ENCODE data around the gene MYT1.
A peak's percentile ranks its signal among the peaks of the same experiment; 100 is the strongest.

Gene MYT1

DNA sequence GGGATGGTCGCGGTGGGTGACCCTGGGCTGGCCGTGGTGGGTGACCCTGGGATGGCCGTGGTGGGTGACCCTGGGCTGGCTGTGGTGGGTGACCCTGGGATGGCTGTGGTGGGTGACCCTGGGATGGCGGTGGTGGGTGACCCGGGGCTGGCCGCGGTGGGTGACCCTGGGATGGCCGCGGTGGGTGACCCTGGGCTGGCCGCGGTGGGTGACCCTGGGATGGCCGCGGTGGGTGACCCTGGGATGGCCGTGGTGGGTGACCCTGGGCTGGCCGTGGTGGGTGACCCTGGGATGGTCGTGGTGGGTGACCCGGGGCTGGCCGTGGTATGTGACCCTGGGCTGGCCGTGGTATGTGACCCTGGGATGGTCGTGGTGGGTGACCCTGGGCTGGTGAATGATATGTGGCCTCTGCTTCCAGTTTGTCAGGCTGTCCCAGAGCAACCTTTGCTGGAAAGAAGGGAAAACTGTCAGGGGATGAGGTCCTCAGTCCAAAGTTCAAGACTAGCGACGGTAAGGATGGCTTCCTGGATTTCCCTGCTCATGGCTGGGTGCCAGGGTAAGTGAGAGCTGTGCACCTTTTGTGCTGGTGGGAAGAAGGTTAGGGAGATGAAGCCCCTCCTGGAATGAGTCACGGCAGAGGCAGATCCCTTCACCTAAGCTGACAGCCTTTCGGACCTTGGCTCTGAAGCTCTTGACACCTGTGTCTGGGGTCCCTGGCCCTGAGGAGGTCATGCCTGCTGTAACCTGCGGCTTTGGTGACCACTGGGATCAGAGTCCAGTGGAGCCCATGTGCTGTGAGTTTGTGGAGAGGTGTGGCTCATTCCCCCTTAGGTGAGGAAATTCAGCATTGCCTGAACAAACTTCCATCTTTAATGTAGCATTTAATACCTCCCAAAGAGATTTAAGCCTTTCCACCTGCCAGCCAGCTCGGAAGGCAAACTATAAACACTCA is 72.2 kb downstream of the MYT1 start:
- no peak for DNase-seq

DNA sequence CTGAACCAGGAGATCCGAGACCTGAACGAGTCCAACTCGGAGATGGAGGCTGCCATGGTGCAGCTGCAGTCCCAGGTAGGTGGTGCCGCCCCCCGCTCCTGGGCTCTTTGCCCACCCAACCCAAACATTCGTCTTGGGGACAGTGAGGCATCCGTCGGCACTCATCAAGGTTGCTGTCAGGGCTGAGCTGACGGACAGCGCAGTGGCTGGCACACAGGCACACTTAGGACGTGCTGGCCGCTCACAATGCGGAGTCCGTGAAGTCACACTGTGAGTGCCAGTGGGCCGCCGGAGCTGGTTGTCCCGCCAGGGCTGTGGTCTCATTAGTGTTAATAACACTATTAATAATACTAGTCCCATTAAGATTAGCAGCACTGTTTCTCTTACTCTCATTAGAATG is 73.1 kb downstream of the MYT1 start:
- DNase-seq = no peak

DNA sequence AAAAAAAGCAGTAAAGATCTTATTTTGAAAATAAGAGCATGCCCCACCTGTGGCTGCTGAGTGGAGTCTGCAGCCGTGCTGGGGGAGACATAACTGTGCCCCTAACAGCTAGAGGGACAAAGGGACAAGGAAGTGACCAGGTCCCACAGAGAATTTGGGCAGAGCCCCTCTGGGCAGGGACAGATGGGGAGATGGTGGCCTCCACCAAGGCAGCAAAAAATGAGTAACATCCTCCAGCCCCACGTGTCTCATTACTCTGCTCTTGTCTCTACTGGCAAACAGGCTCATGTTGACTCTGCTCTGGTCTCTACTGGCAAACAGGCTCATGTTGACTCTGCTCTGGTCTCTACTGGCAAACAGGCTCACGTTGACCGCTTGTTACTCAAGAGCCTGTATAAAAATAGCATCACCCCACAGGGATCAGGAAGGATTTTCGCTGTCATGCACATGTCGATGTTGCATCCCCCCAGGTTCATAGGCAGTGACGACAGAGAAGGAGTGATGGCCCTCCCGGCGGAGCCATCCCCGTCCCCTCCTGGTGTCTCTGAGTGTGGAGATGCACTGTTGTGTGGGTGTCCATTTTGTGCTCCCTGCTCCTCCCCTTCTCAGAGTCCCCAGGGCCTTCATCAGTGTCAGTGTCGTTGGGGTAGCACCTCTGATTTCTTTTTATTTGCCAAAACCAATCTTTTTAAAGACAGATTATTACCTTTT is 74.0 kb downstream of the MYT1 start:
- no peak for DNase-seq

DNA sequence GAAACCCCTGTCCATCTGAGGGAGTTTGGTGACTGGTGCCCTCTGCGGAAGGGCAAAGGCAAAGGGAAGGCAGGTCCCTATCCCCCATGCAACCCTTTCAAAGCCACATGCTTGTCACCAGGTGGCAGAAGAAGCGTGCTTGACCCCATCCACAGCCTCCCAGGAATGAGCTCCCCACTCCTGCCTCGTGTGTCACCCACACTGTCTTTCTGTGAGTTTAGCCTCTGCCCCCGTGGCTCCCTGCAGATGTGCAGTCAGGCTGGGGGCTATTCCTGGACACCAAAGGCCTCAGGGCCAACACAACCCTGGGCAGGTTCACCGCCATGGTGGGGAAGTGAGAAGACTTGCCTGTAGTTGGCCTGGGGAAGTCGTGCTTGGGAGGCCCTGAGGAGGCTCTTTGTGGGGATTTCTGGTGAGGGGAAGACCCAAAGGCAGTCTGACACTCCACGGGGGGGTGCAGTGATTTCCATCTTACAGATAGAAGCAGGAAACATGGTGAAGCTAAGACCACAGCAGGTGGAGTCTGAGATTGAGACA is 74.7 kb downstream of the MYT1 start:
- DNase-seq = no peak

DNA sequence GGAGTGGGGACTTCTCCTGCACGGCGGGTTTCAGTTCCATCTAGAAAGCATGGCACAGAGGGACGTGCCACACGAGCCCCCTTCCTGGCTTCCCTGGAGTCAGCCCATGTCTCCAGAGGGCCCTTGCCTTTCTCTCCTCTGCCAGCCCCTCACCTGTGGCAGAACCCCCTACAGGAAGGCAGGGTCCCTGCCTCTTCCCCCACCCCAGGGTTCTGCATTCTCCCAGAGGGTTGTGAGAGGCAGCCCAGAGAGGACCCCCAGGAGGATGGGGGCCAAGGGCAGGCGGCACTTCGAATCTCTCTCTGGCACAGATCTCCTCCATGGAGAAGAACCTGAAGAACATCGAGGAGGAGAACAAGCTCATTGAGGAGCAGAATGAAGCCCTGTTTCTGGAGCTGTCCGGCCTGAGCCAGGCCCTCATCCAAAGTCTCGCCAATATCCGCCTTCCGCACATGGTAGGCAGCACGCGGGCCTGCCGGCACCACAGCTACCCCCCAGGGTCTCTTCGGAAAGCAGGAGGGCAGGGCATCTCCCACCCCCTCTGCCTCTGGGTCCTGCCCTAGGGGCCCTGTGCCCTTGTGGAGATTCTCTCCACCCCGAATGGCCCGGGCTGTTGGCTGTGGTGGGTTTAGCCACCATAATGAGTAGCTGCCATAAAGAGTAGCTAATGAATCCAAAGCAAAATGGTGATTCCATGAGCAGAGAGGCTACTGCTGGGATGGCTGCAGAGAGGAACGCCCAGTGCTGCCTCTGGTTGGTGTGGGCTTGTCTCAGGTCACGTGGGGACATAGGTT is 75.4 kb downstream of the MYT1 start:
- DNase-seq = no peak

DNA sequence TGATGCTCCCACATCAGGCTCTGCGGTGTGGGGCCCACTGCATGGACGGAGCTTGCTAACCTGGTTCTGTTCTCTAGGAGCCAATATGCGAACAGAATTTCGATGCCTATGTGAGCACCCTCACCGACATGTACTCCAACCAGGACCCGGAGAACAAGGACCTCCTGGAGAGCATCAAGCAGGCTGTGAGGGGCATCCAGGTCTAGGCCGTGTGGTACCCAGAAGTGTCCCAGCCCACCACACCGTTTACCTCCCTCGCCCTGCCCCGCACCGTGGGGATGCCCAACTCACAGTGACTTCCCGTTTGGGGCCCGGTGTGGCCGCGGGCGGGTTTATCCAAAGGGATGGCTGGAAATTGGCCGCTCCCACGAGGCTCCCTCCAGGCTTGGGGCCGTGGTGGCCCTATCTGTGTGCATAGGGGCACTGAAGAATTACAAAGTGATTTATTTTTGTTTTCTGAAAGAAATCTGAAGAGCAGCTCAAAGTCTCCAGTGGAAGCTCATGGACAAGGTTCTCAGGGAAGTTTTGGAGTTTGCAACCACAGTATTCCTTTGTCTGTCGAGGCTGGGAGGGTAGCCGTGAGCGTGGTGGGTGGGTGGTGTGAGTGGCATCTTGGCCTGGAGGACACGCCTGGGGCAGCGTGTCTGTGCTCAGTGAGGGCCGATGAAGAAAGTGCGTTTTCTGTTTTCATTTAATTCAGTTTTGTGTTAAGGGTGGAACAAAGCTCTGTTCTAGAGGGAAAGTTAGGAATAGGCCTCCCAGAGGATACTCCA is 76.2 kb downstream of the MYT1 start:
- DNase-seq = no peak

DNA sequence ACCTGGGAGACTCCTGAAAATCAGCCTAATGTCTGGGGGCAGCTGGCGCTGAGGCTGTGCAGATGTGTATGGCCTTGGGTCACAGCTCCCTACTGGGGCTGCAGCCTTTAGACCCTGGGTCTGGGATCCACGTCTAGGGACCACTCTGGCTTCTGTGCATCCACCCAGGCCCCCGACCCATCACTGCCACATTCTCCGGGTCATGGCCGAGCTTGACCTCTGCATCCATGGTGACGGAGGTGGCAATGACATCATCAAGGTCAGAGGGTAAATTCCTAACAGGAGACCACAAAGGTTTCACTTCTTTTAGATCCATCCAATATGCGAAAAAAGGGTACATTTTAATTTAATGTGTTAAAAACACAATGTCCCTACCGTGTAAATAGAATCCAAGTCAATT is 76.8 kb downstream of the MYT1 start:
- DNase-seq = no peak

DNA sequence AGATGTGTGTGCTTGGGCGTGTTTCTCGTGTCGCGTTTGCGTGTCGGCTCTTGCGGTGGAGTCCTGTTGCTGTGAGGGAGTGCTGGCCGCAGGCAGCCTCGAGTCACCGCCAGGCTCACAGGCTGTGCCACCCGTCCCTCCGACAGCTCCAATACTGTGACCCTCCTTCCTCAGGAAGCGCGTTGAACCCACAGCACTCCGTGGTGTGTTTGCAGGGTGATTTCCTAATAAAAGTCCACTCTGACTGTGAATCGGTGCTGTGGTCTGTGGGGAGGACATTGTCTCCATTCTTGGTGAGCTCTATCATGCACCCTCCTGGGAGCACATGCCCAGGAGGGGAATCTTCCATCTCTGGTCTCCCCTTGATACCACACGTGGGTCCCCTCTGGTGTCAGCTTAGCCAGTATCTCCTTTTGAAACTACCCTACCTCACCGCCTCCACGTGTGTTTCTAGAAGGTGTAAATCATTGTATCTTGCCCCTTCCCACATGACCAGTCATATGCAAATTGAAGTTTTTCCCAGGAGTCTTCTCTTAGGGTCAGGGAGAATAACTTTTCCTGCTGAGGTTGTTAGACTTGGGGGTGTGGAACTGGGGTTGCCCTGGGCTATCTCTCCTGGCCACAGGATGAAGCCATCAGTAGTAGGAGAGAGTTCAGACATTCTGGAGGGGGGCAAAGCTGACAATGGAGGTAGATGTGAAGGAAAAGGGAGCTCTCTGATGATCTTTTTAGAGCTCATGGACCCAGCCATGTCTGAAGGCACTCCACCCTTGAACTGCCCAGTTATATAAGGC is 77.9 kb downstream of the MYT1 start:
- no peak for DNase-seq

DNA sequence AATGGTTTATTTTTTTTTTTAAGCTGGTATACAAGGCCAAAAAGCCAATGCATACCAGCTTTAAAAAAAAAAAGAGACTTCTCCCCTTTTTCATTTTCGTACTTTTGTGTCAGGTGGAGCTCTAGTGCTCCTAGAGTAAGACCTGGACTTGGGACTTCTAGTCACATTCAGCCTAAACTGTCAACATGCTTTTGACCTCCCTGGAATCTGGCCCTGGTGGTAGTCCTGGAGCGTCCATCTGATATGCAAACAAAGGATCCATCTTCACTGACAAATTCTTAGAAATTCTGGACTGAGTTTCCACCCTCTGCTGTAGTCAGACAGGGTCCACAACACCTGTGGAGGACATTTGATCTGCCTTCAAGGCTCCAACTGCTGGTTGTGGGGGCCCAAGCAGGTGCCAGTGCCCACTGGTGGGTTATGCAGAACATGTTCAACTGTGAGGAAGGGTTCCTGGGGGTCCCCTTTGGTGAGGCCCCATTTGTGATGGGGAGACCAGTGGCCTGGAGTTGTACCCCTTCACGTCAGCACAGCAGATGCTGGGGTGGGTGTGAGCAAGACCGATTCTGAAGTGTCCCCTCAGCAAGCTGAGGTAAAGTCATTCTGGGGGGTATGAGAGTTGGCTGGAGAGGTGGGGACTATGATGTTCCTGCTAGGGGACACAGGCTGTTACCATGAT is 78.7 kb downstream of the MYT1 start:
- no peak for DNase-seq

DNA sequence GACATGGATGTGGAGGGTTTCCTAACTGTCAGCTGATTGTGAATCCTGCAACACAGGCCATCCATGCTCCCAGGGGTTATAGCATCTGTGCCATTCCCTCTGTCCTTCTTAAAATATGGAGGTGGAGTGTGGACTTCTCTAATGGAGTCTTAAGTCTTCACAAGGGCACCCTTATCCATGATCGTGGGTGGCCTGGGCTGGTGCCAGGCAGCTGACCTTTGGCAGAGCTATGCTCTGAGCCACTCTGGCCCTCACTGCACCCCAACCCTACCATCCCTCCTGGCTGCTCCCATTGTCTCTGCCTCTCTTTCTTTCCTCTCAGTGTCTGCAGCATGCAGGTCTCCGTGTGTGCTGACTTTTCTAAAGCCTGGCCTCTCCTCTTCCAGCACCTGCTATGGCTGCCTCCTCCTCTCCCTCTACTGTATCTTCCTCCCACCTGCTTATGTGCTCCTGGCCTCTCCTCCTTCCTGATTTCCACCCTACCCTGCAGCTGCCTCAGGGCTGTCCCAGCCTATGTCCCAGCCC is 80.1 kb downstream of the MYT1 start:
- DNase-seq = no peak

DNA sequence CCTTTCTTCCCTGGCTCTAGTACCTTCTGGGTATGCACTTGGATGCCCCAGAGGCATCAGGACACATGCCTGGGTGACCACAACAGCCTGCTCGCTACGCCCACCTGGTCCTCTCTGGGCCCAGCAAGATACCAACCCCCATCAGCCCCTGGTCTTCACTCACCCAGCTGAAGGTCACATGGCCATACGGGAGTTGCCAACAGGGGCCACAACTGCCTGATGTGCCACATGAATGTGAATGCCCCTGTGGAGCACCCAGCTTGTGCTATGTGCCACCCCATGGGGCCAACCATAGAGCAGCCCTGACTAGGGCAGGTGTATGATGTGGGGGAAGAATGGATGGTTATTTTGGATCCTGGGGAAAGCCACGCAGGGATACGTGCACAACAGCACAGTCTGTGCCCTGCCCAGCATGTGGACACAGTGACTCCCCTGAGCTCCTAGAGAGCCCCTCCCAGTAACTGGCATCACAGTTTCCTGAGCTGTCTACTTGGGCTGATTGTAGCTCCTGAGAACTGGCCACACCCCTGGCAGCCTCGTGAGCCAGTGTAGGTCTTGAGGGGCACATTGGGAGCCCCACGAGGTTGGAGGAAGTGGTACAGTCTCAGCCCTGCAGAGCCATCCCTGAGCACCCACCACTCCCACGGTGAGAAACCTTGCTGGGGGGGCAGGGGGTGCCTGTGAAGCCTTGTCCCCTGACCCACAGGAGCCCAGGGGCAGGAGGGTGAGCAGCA is 80.8 kb downstream of the MYT1 start:
- DNase-seq = peak; percentile 38

DNA sequence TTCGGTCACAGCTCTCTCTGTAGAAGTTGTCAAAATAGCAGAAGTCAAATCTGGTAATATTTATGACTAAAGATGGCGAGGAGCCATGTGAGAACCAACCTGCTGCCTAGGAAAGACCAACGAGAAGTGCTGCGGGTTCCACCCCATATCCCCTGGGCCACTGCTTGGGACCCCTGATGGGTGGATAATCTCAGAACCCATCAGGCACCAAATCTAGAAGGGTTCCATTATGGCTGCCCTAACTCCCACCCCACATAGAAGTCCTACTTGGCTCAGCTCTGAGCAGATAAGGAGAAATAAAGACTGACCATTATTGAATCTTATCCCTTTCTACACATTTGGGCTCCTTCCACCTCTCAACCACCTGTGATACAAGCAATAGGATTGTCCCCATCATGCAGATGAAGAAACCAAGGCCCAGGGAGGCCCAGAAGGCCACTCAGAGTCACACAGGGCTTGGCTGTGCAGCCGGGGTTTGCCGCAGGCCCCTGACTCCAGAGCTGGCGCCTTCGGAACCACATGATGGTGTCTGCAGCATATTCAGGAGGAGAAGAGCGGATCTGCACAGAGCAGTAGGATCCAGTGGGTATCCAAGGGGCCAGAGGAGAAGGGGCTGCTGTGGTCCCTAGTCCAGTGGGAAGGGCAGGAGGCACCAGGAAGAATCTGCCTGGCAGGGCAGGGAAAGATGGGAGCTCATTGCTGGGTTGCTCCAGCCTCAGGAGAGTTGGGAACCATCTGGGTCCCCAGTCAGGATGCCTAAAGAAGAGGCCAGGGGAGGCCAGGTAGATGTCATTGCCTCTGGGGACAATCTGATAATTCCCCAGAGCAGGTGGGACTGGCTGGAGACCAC is 81.7 kb downstream of the MYT1 start:
- no peak for DNase-seq

DNA sequence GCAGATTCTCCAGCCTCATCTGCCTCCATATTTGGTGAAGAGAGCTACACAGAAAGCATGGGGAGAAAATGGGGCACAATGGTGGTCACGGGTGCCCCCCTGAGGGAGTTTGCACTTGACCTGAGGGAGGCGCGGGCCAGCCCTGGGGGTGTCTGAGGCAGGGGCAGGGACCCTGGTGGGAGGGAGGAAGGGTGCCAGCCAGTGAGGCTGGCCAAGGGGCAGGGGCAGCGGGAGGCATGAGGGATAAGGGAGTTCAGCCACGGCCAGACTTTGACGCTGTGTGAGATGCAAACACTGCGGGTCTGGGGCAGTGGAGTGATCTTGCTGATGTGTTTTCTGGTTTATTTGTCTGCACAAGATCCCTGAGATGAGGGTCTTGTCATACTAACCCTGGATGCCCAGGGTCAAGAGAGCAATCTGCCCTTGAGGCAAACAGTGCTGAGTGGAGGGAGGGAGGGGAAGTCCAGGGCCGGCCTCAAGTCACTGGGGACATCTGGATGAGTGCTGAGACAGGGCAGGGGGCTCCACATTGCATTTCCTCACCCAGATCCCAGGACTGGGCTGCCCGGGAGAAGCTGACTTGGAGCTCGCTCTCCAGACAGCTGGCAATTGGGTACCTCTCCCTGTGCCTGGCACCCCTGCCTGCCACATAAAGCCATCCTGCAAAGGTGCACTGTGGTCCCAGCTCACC is 82.5 kb downstream of the MYT1 start:
- DNase-seq = no peak

DNA sequence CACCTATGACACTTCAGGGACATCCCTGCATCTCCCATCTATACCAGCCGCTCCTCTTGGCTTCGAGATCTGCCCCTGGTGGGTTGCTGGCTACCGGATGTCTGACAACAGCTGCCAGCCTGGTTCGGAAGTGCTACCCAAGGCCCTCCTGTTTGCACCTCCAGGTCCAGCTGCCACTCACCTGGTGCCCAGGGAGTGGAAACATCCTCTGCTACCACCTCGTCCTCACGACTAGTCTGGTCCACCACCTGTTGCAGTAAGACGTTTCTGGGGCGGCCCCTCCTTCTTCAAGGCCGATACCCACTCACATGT is 83.0 kb downstream of the MYT1 start:
- no peak for DNase-seq

DNA sequence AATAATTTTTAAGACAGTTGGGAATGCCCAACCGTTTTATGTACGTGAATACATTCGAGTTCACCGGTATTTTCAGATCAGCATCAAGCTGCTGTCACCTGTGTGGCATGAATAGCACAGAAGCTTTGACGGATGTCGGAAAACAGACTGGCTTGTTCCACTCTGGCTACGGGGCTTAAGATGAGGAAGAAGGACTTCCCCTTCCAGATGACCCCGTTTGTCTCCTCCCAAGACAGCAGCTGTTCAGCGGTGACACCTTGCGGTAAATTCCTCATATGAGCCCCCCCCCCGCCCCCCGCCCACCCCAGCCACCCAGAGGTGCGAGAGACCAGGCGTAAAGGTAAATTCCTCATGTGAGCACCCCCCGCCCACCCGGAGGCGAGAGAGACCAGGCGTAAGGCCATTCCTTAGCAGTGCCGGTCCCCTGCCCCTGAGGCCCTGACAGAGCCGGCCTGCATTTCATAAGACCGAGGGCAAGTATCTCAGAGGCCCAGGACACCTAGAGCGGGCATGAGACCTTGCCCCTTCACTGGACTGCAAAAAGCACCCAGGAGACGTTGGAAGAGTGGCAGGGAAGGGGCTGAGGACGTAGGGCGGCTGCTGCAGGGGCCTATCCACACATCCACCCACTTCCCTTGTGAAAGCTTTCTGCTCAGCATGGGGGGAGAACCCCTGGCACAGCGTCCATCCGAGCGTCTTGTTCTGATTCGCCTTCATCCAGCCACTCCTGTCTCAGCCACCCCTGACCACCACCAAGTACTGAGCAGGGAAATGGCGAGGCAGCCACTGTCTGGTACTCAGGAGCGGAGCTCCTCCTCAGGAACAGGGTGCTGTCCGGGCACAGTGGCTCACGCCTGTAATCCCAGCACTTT is 84.0 kb downstream of the MYT1 start:
- DNase-seq = no peak

DNA sequence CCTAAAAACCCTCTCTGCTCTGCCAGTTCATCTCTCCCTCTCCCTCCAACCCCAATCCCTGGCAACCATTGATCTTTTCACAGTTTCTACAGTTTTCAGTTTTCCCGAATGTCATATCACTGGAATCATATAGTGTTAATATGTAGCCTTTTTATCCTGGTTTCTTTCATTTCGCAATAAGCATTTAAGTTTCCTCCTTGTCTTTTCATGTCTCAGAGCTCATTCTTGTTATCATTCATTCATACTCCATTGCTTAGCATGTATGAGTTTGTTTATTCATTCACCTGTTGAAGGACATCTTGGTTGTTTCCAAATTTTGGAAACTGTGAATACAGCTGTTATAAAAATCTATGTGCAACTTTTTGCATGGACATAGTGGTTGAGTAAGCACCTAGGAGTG is 85.8 kb downstream of the MYT1 start:
- no peak for DNase-seq

DNA sequence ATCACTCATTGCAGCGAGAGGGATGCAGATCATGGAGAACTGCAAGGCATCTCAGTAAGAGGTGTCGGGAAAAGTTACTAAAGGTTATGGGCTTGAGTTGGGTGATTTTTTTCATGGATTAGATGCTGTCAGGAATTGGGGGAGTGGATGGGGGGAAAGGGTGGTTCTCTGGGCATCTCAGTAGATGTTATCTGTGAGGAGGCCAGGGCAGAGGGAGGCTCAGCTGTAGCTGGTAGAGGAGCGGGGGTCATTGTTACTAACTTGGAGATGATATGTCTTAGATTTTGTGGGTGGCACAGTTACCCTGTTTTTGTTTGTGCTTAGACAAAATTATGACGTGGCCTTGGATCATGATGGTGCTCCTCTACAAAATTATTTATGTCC is 88.7 kb downstream of the MYT1 start:
- DNase-seq = no peak

DNA sequence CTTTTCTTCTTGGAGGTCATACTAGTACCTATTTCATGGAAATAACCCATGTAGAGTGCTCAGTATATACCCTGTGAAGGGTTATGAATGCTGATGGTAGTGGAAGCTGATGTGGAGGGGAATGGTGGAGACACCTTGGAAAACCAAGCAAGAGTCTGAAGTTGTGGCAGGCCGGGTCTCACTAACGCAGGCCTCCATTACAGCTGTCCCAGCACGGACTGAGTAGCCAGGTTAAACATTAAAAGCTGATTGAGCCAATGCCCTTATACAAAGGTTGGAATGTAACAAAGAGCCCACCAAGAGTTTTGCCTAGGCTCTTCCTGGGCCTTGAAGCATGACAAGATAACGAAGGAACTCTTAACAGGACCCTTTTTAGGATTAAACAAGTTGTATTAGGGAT is 89.2 kb downstream of the MYT1 start:
- no peak for DNase-seq
